GM21723 (cell line): ENCODE data around the gene GNB1L.
"Not testable (repeated sequence)": the region's sequence is repeated elsewhere in the genome, so short reads cannot be mapped to it uniquely, and the experiment has no call there.

ENCODE experiments used
- ATAC-seq: cut with Tn5 transposase; IDR thresholded peaks from one replicate; pipeline ENCODE4 v1.9.1; 2021; ENCODE audit warnings: mild to moderate bottlenecking, moderate library complexity; ENCODE audit not compliant: unreplicated experiment

Gene GNB1L

DNA sequence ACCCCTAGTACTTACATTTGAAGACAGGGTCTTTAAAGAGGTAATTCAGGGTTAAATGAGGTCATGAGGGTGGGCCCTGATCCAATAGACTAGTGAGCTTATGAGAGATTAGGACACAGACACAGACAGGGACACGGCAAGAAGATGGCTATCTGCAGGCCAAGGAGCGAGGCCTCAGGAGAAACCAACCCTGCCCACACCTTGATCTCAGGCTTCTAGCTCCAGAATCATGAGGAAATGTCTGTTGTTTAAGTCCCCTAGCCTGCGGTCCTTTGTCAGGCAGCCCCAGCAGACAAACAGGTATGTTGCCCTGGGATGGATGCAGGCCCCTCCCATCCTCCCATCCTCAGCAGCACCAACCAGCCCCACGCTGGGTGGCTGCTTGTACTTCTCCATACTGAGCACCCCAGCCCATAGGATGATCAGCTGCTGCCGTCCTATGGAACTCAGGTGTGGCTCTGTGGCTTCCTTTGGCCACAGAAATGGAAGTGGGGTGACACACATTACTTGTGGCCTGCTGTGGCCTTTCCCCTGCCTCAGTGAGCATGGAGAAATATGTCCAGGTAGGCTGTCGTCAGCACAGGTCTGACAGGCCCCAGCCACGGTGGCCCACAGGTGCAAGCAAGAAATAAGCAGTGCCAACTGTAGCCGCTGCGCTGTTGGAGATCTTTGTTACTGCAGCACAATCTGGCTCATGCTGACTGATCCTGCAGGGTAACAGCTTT, 7.9 kb downstream of the GNB1L start:
- ATAC-seq: no peak

DNA sequence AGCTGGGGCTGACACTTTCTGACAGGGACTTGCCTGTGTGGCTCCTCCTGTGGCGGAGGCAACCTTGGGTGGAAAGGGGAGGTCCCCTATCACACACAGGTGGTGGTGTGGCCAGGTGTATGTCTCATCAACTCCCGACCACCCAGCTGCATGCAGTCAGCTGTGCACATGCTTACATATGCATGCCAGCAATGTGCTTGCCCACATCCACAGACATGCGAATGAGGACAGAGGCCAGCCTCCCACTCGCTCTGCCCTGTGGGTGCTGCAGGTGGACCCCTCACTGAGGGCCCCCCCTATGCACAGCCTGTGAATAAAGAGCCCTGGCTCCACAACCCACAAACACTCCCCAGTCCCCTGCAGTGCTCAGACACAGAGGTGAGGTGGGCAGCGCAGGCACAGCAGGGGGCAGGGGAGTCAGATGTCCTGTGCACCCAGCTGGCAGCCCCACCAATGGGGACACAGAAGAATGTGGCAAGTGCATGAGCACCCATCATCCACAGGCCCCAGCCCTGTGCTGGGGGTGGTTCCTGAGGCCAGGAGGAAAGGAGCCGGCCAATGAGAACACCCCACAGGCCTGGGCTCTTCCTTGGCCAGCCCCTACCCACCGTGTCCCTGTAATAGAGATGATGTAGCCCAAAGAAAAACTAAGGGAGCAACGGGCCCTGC, 9.5 kb downstream of the GNB1L start:
- no peak for ATAC-seq

- ATAC-seq: no peak
Measured at GRCh38 chr22:19844377-19845053, 10.2 kb downstream of the GNB1L start.

GRCh38 chr22:19843857-19844376, 10.8 kb downstream of the GNB1L start:
- ATAC-seq: no peak

- ATAC-seq: no peak
Measured at GRCh38 chr22:19843107-19843856, 11.4 kb downstream of the GNB1L start.

GRCh38 chr22:19842393-19843106, 12.1 kb downstream of the GNB1L start:
- ATAC-seq: no peak

- no peak for ATAC-seq
Measured at GRCh38 chr22:19841641-19842392, 12.9 kb downstream of the GNB1L start.

GRCh38 chr22:19840955-19841640, 13.6 kb downstream of the GNB1L start:
- ATAC-seq: no peak

- no peak for ATAC-seq
Measured at GRCh38 chr22:19840059-19840458, 14.6 kb downstream of the GNB1L start.

DNA sequence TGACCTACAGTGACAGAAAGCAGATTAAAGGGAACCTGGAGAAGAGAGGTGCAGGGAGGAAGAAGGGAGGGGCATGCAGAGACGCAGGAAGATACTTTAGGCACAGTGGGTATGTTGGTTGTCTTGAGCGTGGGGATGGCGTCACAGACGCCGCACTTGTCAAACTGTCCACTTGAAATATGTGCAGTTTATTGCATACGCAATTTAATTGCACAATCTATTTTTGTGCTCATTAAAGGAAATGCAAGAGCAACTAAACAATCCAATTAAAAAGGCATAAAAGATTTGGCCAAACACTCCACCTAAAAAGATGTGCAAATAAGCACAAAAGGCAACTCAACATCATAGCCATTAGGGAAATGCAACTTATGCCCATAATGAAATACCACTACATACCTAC, 16.8 kb downstream of the GNB1L start:
- no peak for ATAC-seq

DNA sequence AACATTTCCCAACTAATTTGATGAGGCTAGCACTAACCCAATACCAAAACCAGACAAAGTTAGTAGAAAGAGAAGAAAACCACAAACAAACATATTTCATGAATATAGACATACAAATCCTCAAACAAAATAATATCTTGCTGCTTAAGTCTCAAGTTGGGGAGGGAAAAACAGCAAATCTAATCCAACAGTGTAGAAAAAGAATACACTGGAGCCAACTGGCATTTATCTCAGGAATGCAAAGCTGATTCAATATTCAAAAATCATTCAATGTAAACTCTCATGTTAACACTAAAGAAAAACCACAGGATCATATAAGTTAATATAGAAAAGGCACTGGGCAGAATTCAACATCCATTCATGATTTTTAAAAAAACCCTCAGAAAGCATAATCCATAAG, 18.2 kb downstream of the GNB1L start:
- no peak for ATAC-seq

- ATAC-seq: no peak
Measured at GRCh38 chr22:19834599-19834998, 20.1 kb downstream of the GNB1L start.

DNA sequence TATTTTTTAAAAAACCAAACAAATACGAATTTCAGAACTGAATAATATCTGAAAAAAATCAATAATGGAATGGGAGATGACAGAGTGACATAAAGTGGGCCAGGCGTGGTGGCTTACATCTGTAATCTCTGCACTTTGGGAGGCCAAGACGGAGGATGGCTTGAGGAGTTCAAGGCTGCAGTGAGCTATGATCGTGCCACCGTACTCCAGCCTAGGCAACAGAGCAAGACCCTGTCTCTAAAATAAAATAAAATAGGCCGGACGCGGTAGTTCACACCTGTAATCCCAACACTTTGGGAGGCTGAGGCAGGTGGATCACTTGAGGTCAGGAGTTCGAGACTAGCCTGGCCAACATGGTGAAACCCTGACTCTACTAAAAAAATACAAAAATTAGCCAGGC, 21.3 kb downstream of the GNB1L start:
- ATAC-seq: not testable (repeated sequence)

- ATAC-seq: no peak
Measured at GRCh38 chr22:19832476-19833108, 22.1 kb downstream of the GNB1L start.

DNA sequence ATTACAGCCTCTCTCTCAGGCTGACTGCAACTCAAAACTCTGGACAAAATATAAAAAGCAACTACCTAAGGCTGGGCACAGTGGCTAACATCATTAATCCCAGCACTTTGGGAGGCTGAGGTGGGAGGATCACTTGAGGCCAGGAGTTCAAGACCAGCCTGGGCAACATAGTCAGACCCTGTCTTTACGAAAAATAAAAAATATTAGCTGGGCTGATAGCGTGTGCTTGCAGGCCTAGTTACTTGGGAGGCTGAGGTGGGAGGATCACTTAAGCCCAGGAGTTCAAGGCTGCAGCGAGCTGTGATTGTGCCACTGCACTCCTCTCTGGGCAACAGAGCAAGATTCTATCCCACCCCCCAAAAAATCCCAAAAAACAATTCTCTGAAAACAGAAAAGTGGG, 22.7 kb downstream of the GNB1L start:
- not testable (repeated sequence) for ATAC-seq

DNA sequence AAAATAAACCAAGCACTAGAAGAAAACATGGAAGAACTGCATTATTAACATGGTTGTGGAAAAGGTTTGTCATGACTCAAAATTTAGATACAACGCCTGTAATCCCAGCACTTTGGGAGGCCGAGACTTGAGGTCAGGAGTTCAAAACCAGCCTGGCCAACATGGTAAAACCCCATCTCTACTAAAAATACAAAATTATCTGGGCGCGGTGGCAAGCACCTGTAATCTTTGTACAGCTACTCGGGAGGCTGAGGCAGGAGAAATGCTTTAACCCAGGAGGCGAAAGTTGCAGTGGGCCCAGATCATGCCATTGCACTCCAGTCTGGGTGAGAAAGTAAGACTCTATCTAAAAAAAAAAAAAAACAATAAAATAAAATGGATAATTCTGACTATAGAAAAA, 23.7 kb downstream of the GNB1L start:
- ATAC-seq: no peak

DNA sequence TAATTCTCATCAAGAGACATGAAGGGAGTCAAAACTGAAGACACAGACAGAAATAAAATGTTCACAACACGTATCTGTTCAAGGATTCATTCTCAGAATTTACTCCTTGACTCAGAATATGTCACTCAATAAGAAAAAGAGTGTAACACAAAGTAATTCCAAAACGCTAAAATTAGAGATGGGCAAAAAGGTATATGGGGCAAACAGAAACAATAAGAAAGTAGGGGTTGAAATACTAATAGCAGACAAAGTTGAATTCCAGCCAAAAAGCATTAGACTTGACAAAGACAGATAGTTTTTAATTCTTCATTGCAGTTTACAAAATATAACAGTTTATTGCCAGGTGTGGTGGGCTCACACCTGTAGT, 26.7 kb downstream of the GNB1L start:
- no peak for ATAC-seq

DNA sequence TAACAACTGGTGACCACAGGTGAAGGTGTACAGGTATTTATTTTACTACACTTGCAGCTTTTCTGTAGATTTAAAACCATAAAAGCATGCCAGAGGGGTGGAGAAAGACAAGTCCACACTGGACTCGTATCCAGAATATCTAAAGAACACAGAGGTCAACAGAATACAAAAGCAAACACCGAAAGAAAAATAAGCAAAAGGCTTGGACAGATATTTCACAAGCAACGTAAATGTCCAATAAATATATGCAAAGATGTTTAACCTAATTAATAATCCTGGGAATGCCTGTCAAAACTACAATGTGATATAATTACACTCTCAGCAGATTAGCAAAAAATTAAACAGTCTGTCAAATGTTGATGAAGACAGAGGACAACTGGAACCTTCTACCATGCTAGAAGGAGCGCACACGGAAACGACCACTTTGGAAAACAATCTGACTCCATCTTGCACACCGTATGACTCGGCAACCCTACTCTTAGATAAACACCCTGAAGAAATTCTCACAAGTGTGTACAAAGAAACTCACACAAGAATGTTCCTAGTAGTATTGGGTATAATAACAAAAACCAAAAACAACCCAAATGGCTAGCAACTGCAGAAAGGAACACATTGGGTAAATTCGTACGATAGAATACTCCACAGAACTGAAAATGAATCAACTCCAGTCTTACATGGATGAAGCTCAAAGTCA, 27.2 kb downstream of the GNB1L start:
- no peak for ATAC-seq
